GM12878 (cell line): Measurements from ENCODE around the gene TYK2. TPM values are rescaled to one million over a fixed set of nuclear protein-coding genes. Genes with fewer than 3 reads are reported as not detected.

Source experiments
- CHD1 ChIP-seq: IDR thresholded peaks from 2 replicates; pipeline ENCODE4 v1.6.1; 2012; ENCODE audit warnings: low read depth, low read length, improper control_type of control experiment
- CREB1 ChIP-seq: IDR thresholded peaks from 2 replicates; pipeline ENCODE4 v1.6.1; 2012; ENCODE audit warnings: low read depth, mild to moderate bottlenecking, inconsistent platforms
- FOXK2 ChIP-seq: fragments of 450-650 bp; IDR thresholded peaks from 2 replicates; pipeline ENCODE4 v1.6.1; 2017; ENCODE audit warnings: mild to moderate bottlenecking, moderate library complexity
- IKZF1 ChIP-seq: fragments of 450-650 bp; conservative IDR thresholded peaks from 2 replicates; pipeline ENCODE4 v1.6.1; 2017; ENCODE audit warnings: antibody characterized with exemption, mild to moderate bottlenecking
- MEF2B ChIP-seq: fragments of 450-650 bp; IDR thresholded peaks from 2 replicates; pipeline ENCODE4 v1.6.1; 2018; ENCODE audit warnings: mild to moderate bottlenecking, moderate library complexity; ENCODE audit not compliant: partially characterized antibody, poor library complexity, severe bottlenecking
- MTA3 ChIP-seq: IDR thresholded peaks from 2 replicates; pipeline ENCODE4 v1.6.1; 2012; ENCODE audit warnings: low read length, inconsistent platforms, borderline replicate concordance
- NFXL1 ChIP-seq: fragments of 450-650 bp; IDR thresholded peaks from 2 replicates; pipeline ENCODE4 v1.6.1; 2017; ENCODE audit warnings: antibody characterized with exemption, mild to moderate bottlenecking, borderline replicate concordance
- NRF1 ChIP-seq: conservative IDR thresholded peaks from 2 replicates; pipeline ENCODE4 v1.6.1; 2011; ENCODE audit warnings: mild to moderate bottlenecking, low read depth, low read length, improper control_type of control experiment
- RBBP5 ChIP-seq: fragments of 200-600 bp; sonication (generic); conservative IDR thresholded peaks from 2 replicates; pipeline ENCODE4 v1.6.1; 2016
- RFX5 ChIP-seq: IDR thresholded peaks from 2 replicates; pipeline ENCODE4 v1.6.1; 2011; ENCODE audit warnings: low read depth, low read length, improper control_type of control experiment
- SPI1 ChIP-seq: IDR thresholded peaks from 2 replicates; pipeline ENCODE4 v1.6.1; 2011; ENCODE audit warnings: low read depth, mild to moderate bottlenecking, low read length, moderate library complexity, borderline replicate concordance; ENCODE audit not compliant: insufficient read depth
- ZBED1 ChIP-seq: IDR thresholded peaks from 2 replicates; pipeline ENCODE4 v1.6.1; 2016; ENCODE audit warnings: borderline replicate concordance
- polyA plus RNA-seq, 11 experiments: library from polyadenylated mRNA; depleted of rRNA in 4 of 11; unstranded in 6 of 11; stranded (reverse) in 5 of 11; fragments of >200 nt; fragmentation: Nextera tagmentation in 4 of 11; fragmentation: Illumina TruSeq in 1 of 11; extraction: Ambion mirVana in 4 of 11; extraction: Trizol in 1 of 11; gene quantifications; 1 replicate in 1 of 11; 2 replicates in 10 of 11; pipeline versions ENCODE4 v1.2.1 to v1.2.3, GENCODE V29; 2011 to 2016; ENCODE audit warnings: inconsistent platforms in 2 of 11, missing spikeins in 2 of 11, low read depth in 1 of 11
- total RNA-seq, 4 experiments: library from RNA; depleted of rRNA in 3 of 4; stranded (reverse); fragments of >200 nt in 3 of 4; fragmentation: Illumina TruSeq in 1 of 4; extraction: Trizol in 1 of 4; gene quantifications; 2 replicates each; pipeline versions ENCODE4 v1.2.1 to v1.2.3, GENCODE V29; 2013 to 2021
- TF ChIP-seq, protein P1 (sequence below): fragments of 450-650 bp; IDR thresholded peaks from 2 replicates; pipeline ENCODE4 v1.6.1; 2018; ENCODE audit warnings: mild to moderate bottlenecking, low read depth, moderate library complexity; ENCODE audit not compliant: partially characterized antibody
- TF ChIP-seq, protein P2 (sequence below): fragments of 450-650 bp; formaldehyde crosslinking; IDR thresholded peaks from 2 replicates; pipeline ENCODE4 v1.4.0; 2022; ENCODE audit warnings: mild to moderate bottlenecking, moderate library complexity
- TF ChIP-seq, protein P3 (sequence below): IDR thresholded peaks from 2 replicates; pipeline ENCODE4 v1.6.1; 2012; ENCODE audit warnings: mild to moderate bottlenecking, low read depth, low read length
- TF ChIP-seq, protein P4 (sequence below): fragments of 450-650 bp; conservative IDR thresholded peaks from 2 replicates; pipeline ENCODE4 v1.6.1; 2017; ENCODE audit warnings: mild to moderate bottlenecking, moderate library complexity
- TF ChIP-seq, protein P5 (sequence below): IDR thresholded peaks from 2 replicates; pipeline ENCODE4 v1.6.1; 2011; ENCODE audit warnings: low read depth, low read length, improper control_type of control experiment, borderline replicate concordance

The TYK2 gene
- total and polyA plus RNA-seq, 10 of the 15 experiments (the other 5 are each of a cell fraction or from before 2014, with no cell fraction given) = 36.4 to 364 (median 179) TPM

DNA sequence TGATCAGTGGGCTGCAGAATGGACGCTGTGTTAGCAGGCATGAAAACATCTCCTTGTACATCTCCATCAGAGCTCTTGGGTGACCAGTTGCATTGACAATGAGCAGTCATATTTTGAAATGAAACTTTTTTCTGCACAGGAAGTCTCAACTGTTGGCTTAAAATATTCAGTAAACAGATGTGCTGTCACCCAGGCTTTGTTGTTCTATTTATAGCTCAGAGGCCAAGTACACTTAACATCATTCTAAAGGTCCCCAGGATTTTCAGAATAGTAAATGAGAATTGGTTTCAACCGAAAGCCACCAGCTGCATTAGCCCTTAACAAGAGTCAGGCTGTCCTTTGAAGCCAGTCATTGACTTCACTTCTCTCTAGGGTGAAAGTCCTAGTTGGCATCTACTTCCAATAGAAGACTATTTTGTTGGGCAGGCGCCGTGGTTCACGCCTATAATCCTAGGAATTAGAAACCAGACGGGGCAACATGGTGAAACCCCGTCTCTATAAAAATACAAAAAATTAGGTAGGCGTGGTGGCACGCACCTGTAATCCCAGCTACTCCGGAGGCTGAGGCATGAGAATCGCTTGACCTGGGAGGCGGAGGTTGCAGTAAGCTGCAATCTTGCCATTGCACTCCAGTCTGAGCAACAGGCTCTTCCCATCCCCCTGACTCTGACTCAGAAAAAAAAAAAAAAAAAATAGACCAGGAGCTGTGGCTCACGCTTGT, 32.0 kb upstream of the TYK2 start (continued):
- TF ChIP-seq MTA3 (peak; percentile 85; the same call in 1 of the 2 replicates), RFX5 (no peak), FOXK2 (no peak), CREB1 (peak; percentile 57; the same call in 1 of the 2 replicates), NRF1 (no peak), CHD1 (no peak), MEF2B (peak; percentile 92), ZBED1 (peak; percentile 84; the same call in 1 of the 2 replicates), NFXL1 (no peak), IKZF1 (peak; percentile 83), SPI1 (0 out of 2 replicates have a peak, but pooled peaks have one; percentile 38), RBBP5 (no peak)
- TF ChIP-seq, protein P1, sequence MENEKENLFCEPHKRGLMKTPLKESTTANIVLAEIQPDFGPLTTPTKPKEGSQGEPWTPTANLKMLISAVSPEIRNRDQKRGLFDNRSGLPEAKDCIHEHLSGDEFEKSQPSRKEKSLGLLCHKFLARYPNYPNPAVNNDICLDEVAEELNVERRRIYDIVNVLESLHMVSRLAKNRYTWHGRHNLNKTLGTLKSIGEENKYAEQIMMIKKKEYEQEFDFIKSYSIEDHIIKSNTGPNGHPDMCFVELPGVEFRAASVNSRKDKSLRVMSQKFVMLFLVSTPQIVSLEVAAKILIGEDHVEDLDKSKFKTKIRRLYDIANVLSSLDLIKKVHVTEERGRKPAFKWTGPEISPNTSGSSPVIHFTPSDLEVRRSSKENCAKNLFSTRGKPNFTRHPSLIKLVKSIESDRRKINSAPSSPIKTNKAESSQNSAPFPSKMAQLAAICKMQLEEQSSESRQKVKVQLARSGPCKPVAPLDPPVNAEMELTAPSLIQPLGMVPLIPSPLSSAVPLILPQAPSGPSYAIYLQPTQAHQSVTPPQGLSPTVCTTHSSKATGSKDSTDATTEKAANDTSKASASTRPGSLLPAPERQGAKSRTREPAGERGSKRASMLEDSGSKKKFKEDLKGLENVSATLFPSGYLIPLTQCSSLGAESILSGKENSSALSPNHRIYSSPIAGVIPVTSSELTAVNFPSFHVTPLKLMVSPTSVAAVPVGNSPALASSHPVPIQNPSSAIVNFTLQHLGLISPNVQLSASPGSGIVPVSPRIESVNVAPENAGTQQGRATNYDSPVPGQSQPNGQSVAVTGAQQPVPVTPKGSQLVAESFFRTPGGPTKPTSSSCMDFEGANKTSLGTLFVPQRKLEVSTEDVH = no peak
- TF ChIP-seq, protein P2, sequence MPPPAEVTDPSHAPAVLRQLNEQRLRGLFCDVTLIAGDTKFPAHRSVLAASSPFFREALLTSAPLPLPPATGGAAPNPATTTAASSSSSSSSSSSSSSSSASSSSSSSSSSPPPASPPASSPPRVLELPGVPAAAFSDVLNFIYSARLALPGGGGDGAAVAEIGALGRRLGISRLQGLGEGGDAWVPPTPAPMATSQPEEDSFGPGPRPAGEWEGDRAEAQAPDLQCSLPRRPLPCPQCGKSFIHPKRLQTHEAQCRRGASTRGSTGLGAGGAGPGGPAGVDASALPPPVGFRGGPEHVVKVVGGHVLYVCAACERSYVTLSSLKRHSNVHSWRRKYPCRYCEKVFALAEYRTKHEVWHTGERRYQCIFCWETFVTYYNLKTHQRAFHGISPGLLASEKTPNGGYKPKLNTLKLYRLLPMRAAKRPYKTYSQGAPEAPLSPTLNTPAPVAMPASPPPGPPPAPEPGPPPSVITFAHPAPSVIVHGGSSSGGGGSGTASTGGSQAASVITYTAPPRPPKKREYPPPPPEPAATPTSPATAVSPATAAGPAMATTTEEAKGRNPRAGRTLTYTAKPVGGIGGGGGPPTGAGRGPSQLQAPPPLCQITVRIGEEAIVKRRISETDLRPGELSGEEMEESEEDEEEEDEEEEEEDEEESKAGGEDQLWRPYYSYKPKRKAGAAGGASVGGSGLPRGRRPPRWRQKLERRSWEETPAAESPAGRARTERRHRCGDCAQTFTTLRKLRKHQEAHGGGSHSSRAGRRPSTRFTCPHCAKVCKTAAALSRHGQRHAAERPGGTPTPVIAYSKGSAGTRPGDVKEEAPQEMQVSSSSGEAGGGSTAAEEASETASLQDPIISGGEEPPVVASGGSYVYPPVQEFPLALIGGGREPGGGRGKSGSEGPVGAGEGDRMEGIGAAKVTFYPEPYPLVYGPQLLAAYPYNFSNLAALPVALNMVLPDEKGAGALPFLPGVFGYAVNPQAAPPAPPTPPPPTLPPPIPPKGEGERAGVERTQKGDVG (CRISPR knock-in tag) = no peak
- TF ChIP-seq, protein P3, sequence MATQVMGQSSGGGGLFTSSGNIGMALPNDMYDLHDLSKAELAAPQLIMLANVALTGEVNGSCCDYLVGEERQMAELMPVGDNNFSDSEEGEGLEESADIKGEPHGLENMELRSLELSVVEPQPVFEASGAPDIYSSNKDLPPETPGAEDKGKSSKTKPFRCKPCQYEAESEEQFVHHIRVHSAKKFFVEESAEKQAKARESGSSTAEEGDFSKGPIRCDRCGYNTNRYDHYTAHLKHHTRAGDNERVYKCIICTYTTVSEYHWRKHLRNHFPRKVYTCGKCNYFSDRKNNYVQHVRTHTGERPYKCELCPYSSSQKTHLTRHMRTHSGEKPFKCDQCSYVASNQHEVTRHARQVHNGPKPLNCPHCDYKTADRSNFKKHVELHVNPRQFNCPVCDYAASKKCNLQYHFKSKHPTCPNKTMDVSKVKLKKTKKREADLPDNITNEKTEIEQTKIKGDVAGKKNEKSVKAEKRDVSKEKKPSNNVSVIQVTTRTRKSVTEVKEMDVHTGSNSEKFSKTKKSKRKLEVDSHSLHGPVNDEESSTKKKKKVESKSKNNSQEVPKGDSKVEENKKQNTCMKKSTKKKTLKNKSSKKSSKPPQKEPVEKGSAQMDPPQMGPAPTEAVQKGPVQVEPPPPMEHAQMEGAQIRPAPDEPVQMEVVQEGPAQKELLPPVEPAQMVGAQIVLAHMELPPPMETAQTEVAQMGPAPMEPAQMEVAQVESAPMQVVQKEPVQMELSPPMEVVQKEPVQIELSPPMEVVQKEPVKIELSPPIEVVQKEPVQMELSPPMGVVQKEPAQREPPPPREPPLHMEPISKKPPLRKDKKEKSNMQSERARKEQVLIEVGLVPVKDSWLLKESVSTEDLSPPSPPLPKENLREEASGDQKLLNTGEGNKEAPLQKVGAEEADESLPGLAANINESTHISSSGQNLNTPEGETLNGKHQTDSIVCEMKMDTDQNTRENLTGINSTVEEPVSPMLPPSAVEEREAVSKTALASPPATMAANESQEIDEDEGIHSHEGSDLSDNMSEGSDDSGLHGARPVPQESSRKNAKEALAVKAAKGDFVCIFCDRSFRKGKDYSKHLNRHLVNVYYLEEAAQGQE = no peak
- TF ChIP-seq, protein P4, sequence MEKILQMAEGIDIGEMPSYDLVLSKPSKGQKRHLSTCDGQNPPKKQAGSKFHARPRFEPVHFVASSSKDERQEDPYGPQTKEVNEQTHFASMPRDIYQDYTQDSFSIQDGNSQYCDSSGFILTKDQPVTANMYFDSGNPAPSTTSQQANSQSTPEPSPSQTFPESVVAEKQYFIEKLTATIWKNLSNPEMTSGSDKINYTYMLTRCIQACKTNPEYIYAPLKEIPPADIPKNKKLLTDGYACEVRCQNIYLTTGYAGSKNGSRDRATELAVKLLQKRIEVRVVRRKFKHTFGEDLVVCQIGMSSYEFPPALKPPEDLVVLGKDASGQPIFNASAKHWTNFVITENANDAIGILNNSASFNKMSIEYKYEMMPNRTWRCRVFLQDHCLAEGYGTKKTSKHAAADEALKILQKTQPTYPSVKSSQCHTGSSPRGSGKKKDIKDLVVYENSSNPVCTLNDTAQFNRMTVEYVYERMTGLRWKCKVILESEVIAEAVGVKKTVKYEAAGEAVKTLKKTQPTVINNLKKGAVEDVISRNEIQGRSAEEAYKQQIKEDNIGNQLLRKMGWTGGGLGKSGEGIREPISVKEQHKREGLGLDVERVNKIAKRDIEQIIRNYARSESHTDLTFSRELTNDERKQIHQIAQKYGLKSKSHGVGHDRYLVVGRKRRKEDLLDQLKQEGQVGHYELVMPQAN = no peak
- TF ChIP-seq, protein P5, sequence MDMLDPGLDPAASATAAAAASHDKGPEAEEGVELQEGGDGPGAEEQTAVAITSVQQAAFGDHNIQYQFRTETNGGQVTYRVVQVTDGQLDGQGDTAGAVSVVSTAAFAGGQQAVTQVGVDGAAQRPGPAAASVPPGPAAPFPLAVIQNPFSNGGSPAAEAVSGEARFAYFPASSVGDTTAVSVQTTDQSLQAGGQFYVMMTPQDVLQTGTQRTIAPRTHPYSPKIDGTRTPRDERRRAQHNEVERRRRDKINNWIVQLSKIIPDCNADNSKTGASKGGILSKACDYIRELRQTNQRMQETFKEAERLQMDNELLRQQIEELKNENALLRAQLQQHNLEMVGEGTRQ = no peak
